Hepatocyte (in vitro differentiated cells): Measurements from ENCODE around the gene UBA1. TPM values are rescaled to one million over a fixed set of nuclear protein-coding genes. Genes with fewer than 3 reads are reported as not detected.
"Not testable (repeated sequence)": the region's sequence is repeated elsewhere in the genome, so short reads cannot be mapped to it uniquely, and the experiment has no call there.

Source experiments
- DNase-seq: peaks from one replicate; pipeline ENCODE4 v3.0.0-alpha.2; 2016; ENCODE audit warnings: low spot score
- H2AFZ ChIP-seq: fragments of 200-600 bp; sonication (generic); 2 replicates; pipeline ENCODE4 v1.6.0; 2016; ENCODE audit warnings: antibody characterized with exemption, mild to moderate bottlenecking
- H3K27ac ChIP-seq: fragments of 200-600 bp; sonication (generic); 2 replicates; pipeline ENCODE4 v1.5.1; 2016; ENCODE audit warnings: mild to moderate bottlenecking
- H3K27me3 ChIP-seq: fragments of 200-600 bp; sonication (generic); 2 replicates; pipeline ENCODE4 v1.6.1; 2016
- H3K36me3 ChIP-seq: fragments of 200-600 bp; sonication (generic); replicated peaks from 2 replicates; pipeline ENCODE4 v1.5.1; 2016; ENCODE audit warnings: low read depth; ENCODE audit not compliant: insufficient read depth
- H3K4me1 ChIP-seq: fragments of 200-600 bp; sonication (generic); 2 replicates; pipeline ENCODE4 v1.5.1; 2016; ENCODE audit warnings: mild to moderate bottlenecking, moderate library complexity; ENCODE audit not compliant: insufficient read depth
- H3K4me2 ChIP-seq: fragments of 200-600 bp; sonication (generic); 2 replicates; pipeline ENCODE4 v1.6.0; 2016
- H3K4me3 ChIP-seq: fragments of 200-600 bp; sonication (generic); 2 replicates; pipeline ENCODE4 v1.5.1; 2016; ENCODE audit warnings: mild to moderate bottlenecking
- H3K79me2 ChIP-seq: fragments of 200-600 bp; sonication (generic); 2 replicates; pipeline ENCODE4 v1.6.0; 2017; ENCODE audit warnings: mild to moderate bottlenecking
- H3K9me2 ChIP-seq: fragments of 200-600 bp; sonication (generic); replicated peaks from 2 replicates; pipeline ENCODE4 v1.6.0; 2017; ENCODE audit warnings: mild to moderate bottlenecking; ENCODE audit not compliant: insufficient read depth
- H3K9me3 ChIP-seq: fragments of 200-600 bp; sonication (generic); 2 replicates; pipeline ENCODE4 v1.5.1; 2016; ENCODE audit warnings: low read depth, mild to moderate bottlenecking
- H4K20me1 ChIP-seq: fragments of 200-600 bp; sonication (generic); 2 replicates; pipeline ENCODE4 v1.6.0; 2016; ENCODE audit warnings: mild to moderate bottlenecking; ENCODE audit not compliant: insufficient read depth, poor library complexity, severe bottlenecking
- EZH2 ChIP-seq: fragments of 200-600 bp; sonication (generic); IDR thresholded peaks from 2 replicates; pipeline ENCODE4 v1.6.1; 2016; ENCODE audit warnings: antibody characterized with exemption, mild to moderate bottlenecking, borderline replicate concordance
- WGBS: methylation state at CpG from one replicate; pipeline ENCODE4 v1.1.6; 2016; ENCODE audit warnings: low lambda C conversion rate; ENCODE audit errors: missing lambda C conversion rate; 5-methylcytosine and 5-hydroxymethylcytosine counted together
- polyA plus RNA-seq: library from polyadenylated mRNA; unstranded; fragments of >200 nt; fragmentation: Nextera tagmentation; extraction: Ambion mirVana; gene quantifications from 2 replicates; pipeline ENCODE4 v1.2.1, GENCODE V29; 2016
- total RNA-seq: library from RNA; depleted of rRNA; stranded (reverse); fragments of >200 nt; gene quantifications from 2 replicates; pipeline ENCODE4 v1.2.3, GENCODE V29; 2014
- TF ChIP-seq, protein P1 (sequence below): fragments of 200-600 bp; sonication (generic); IDR thresholded peaks from 2 replicates; pipeline ENCODE4 v1.5.1; 2016; ENCODE audit warnings: antibody characterized with exemption, mild to moderate bottlenecking; ENCODE audit not compliant: poor library complexity

UBA1 gene
- total and polyA plus RNA-seq, 2 experiments from 2014 or later: 236 to 253 TPM

DNA sequence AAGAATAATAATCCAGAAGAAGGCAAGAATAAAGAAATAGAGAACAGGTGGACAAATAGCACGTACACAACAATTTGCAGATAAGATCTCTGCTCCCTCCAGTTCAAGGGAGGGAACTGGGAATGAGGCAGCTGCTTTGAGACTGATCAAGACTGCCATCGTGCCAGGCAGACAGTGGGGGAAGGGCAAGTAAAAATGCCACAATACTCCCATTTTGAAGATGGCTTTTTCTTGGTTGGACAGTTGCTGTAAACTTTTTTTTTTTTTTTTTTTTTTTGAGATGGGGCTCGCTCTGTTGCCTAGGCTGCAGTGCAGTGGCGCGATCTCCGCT lies 56.4 kb downstream of the UBA1 start:
- TF ChIP-seq, protein P1, sequence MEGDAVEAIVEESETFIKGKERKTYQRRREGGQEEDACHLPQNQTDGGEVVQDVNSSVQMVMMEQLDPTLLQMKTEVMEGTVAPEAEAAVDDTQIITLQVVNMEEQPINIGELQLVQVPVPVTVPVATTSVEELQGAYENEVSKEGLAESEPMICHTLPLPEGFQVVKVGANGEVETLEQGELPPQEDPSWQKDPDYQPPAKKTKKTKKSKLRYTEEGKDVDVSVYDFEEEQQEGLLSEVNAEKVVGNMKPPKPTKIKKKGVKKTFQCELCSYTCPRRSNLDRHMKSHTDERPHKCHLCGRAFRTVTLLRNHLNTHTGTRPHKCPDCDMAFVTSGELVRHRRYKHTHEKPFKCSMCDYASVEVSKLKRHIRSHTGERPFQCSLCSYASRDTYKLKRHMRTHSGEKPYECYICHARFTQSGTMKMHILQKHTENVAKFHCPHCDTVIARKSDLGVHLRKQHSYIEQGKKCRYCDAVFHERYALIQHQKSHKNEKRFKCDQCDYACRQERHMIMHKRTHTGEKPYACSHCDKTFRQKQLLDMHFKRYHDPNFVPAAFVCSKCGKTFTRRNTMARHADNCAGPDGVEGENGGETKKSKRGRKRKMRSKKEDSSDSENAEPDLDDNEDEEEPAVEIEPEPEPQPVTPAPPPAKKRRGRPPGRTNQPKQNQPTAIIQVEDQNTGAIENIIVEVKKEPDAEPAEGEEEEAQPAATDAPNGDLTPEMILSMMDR: no peak
- TF ChIP-seq EZH2: no peak
- H3K36me3 ChIP-seq: no peaks in the 10 kb centered on the region

GRCh38 chrX:47257620-47258019 lies 64.0 kb downstream of the UBA1 start:
- H3K27ac ChIP-seq, H3K4me3 ChIP-seq, H3K4me1 ChIP-seq, H3K9me2 ChIP-seq, H3K4me2 ChIP-seq, H4K20me1 ChIP-seq, DNase-seq, H2AFZ ChIP-seq, H3K27me3 ChIP-seq, H3K9me3 ChIP-seq, H3K36me3 ChIP-seq, H3K79me2 ChIP-seq: not testable (repeated sequence)
- 93% methylated on average over 12 of the region's 12 CpGs for WGBS

More for the DNA sequence above, 56.4 kb downstream of the UBA1 start:
- H3K9me2 ChIP-seq: no peaks in the 10 kb centered on the region
- WGBS: 90% methylated on average over 6 of the region's 6 CpGs
- H3K27ac ChIP-seq: no peak overlapping the region
- no peaks in the 10 kb centered on the region for H3K9me3 ChIP-seq
- H3K4me2 ChIP-seq: no peak overlapping the region
- H3K27me3 ChIP-seq: no peaks in the 10 kb centered on the region
- no peak for DNase-seq
- no peak overlapping the region for H2AFZ ChIP-seq
- no peaks in the 10 kb centered on the region for H3K4me1 ChIP-seq
- no peaks in the 10 kb centered on the region for H4K20me1 ChIP-seq
- no peaks in the 10 kb centered on the region for H3K79me2 ChIP-seq
- H3K4me3 ChIP-seq: no peak overlapping the region

Other genes with a start within 250 kb of the UBA1 start
- 105 and 108 TPM in 2 replicates for gene RGN, start 115.4 kb upstream of the UBA1 start, total RNA-seq
- 82.7 and 111 TPM in 2 replicates for gene RGN, start 115.4 kb upstream of the UBA1 start, polyA plus RNA-seq
- 64.3 and 65.4 TPM in 2 replicates for gene NDUFB11, start 49.1 kb upstream of the UBA1 start, total RNA-seq
- 146 and 168 TPM in 2 replicates for gene NDUFB11, start 49.1 kb upstream of the UBA1 start, polyA plus RNA-seq
- gene RBM10, start 48.6 kb upstream of the UBA1 start, total RNA-seq: 21.7 and 26.4 TPM in 2 replicates
- 29.2 and 35.9 TPM in 2 replicates for gene RBM10, start 48.6 kb upstream of the UBA1 start, polyA plus RNA-seq
- 121 and 130 TPM in 2 replicates for gene CDK16, start 24.9 kb downstream of the UBA1 start, total RNA-seq
- gene CDK16, start 24.9 kb downstream of the UBA1 start, polyA plus RNA-seq: 190 and 210 TPM in 2 replicates
- 75.3 and 89.2 TPM in 2 replicates for gene USP11, start 39.2 kb downstream of the UBA1 start, total RNA-seq
- 199 and 232 TPM in 2 replicates for gene USP11, start 39.2 kb downstream of the UBA1 start, polyA plus RNA-seq
- 0.08 and 0.33 TPM in 2 replicates for gene ZNF157, start 176.7 kb downstream of the UBA1 start, total RNA-seq
- gene ZNF157, start 176.7 kb downstream of the UBA1 start, polyA plus RNA-seq: not detected in 2 replicates